CD4-positive, alpha-beta memory T cell (primary cell): ENCODE results near the gene RIN3. TPM values are rescaled to one million over a fixed set of nuclear protein-coding genes. Genes with fewer than 3 reads are reported as not detected.

ENCODE experiments used
- CTCF ChIA-PET: fragments of 350-600 bp; sonication (Branson Sonifier 250); formaldehyde crosslinking; loops from one replicate; lab custom pipeline; 2021; ENCODE audit warnings: inconsistent platforms; ENCODE audit not compliant: partially characterized antibody; lab: Charles Lee
- POLR2A ChIA-PET: fragments of 350-600 bp; sonication (Branson Sonifier 250); formaldehyde crosslinking; loops from one replicate; lab custom pipeline; 2021; ENCODE audit not compliant: partially characterized antibody; lab: Charles Lee
- DNase-seq, 5 donors: peaks; one replicate each; pipeline versions ENCODE4 v3.0.0 to v3.0.0-alpha.2; 2020 to 2022; ENCODE audit warnings: mixed read lengths in 1 of 5
- H3K27ac ChIP-seq: one replicate; pipeline ENCODE4 v1.7.0; 2013; ENCODE audit warnings: low read depth, low read length
- H3K27me3 ChIP-seq: 2 replicates; pipeline ENCODE4 v1.7.0; 2013; ENCODE audit warnings: mild to moderate bottlenecking, low read length, moderate library complexity; ENCODE audit not compliant: insufficient read depth
- H3K36me3 ChIP-seq: 2 replicates; pipeline ENCODE4 v1.7.0; 2013; ENCODE audit warnings: mild to moderate bottlenecking, low read length, moderate library complexity; ENCODE audit not compliant: insufficient read depth
- H3K4me1 ChIP-seq: 2 replicates; pipeline ENCODE4 v1.7.0; 2013; ENCODE audit warnings: mild to moderate bottlenecking, low read length, moderate library complexity; ENCODE audit not compliant: insufficient read depth
- H3K4me3 ChIP-seq, 2 donors: one replicate each; pipeline ENCODE4 v1.7.0; 2013; ENCODE audit warnings: low read length in 2 of 2, mild to moderate bottlenecking in 1 of 2
- H3K9me3 ChIP-seq, 2 donors: one replicate each; pipeline ENCODE4 v1.7.0; 2013; ENCODE audit warnings: low read length in 2 of 2, control low read depth in 1 of 2; ENCODE audit not compliant: control insufficient read depth in 1 of 2
- H3K27ac Mint-ChIP-seq, 7 donors: one replicate each; pipeline ENCODE4 v1.8.0; 2020 to 2021; ENCODE audit warnings: mixed read lengths in 7 of 7, mild to moderate bottlenecking in 6 of 7, inconsistent platforms in 3 of 7, moderate library complexity in 3 of 7
- H3K27me3 Mint-ChIP-seq, 2 donors: one replicate each; pipeline ENCODE4 v1.8.0; 2020 to 2021; ENCODE audit warnings: mixed read lengths in 2 of 2
- H3K36me3 Mint-ChIP-seq, 2 donors: one replicate each; pipeline ENCODE4 v1.8.0; 2020 to 2021; ENCODE audit warnings: mixed read lengths in 2 of 2, inconsistent platforms in 1 of 2, mild to moderate bottlenecking in 1 of 2
- H3K4me1 Mint-ChIP-seq, 4 donors: one replicate each; pipeline ENCODE4 v1.8.0; 2020 to 2021; ENCODE audit warnings: mixed read lengths in 4 of 4, mild to moderate bottlenecking in 1 of 4
- H3K4me3 Mint-ChIP-seq, 8 donors: one replicate each; pipeline ENCODE4 v1.8.0; 2020 to 2021; ENCODE audit warnings: mixed read lengths in 8 of 8, mild to moderate bottlenecking in 7 of 8, moderate library complexity in 6 of 8, inconsistent platforms in 3 of 8
- H3K9me3 Mint-ChIP-seq, 8 donors: one replicate each; pipeline ENCODE4 v1.8.0; 2020 to 2021; ENCODE audit warnings: mixed read lengths in 8 of 8, mild to moderate bottlenecking in 5 of 8, inconsistent platforms in 3 of 8, moderate library complexity in 1 of 8
- intact Hi-C: fragments of 100-400 bp; cut with micrococcal nuclease; formaldehyde crosslinking; loops from one replicate; pipeline ENCODE4 v1.15.1; 2023
- polyA plus RNA-seq, 2 donors: library from polyadenylated mRNA; unstranded; fragments of 300-500 nt; fragmentation: Illumina TruSeq; gene quantifications; one replicate each; pipeline ENCODE4 v1.2.3, GENCODE V29; 2021
- total RNA-seq, 2 experiments: library from RNA; stranded (reverse); gene quantifications; one replicate each; pipeline ENCODE4 v1.2.3, GENCODE V29; 2021

RIN3 gene
- total and polyA plus RNA-seq, 4 experiments from 2014 or later: 4.0 to 74.9 (median 45.9) TPM

DNA sequence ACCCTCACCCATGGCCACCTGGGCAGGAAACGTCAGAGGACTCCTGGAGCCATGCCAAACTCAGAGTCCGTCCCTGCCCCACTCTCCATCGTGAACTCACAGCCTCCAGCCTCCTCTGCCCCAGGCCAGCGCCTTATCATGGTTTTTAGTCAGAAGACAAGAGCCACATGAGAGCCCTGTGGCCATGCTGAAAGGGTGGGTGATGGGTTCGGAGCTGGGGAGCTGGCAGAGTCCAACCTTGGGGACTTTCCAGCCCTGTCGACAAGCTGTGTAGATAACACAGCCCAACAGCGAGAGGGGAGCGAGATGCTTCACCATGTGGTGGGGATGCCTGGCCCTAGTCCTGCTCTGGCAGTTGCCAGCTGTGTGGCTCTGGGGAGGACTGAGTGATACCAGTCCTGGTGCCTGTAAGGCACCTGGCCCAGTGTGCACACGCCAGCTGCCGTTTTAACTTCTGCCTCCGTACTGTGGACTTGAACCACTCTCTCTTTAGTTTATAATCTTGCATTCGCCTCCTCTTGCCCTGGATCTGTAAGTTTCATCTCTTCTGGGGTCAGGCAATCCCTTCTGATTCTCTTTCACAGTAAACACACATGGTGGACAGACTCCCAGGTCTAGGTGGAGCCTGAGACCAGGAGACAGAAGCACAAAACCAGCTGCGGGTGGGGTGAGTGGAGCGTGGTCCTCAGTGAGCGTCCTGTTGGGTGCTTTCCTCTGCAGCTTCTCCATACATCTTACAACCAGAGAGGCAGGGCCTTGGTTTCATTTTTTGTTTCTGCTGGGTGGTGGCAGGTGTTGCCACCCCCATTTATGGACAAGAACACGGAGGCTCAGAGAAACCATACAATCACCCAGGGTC is 55.3 kb downstream of the RIN3 start:
- Mint-ChIP-seq H3K4me3 (peak overlapping the region in 5 of 8 donors; percentile 5 to 66 (median 50)), H3K4me1 (peaks cover 4 to 14% (median 8%) of the 10 kb centered on the region in 4 donors), H3K27me3 (no peaks in the 10 kb centered on the region), H3K9me3 (peaks cover 0 to 8% (median 5%) of the 10 kb centered on the region in 8 donors), H3K27ac (peak overlapping the region in 6 of 7 donors; percentile 65 to 96 (median 74)), H3K36me3 (peaks cover 6 to 22% of the 10 kb centered on the region in 2 donors)
- DNase-seq: no peak
- H3K4me3 ChIP-seq: no peak overlapping the region
- H3K4me1 ChIP-seq: peaks cover 4% of the 10 kb centered on the region
- no peaks in the 10 kb centered on the region for H3K9me3 ChIP-seq
- no peak overlapping the region for H3K27ac ChIP-seq
- no peaks in the 10 kb centered on the region for H3K36me3 ChIP-seq
- no peaks in the 10 kb centered on the region for H3K27me3 ChIP-seq
- ChIA-PET CTCF (interaction anchor here (0.7 kb wide), 1 partner anchor 118 kb away, joined by 3 read pairs; no protein-coding TSS in a partner anchor), POLR2A (interaction anchor here (1.4 kb wide), 1 partner anchor 9 kb away, joined by 4 read pairs; no protein-coding TSS in a partner anchor)
- intact Hi-C loops: no loop called here

DNA sequence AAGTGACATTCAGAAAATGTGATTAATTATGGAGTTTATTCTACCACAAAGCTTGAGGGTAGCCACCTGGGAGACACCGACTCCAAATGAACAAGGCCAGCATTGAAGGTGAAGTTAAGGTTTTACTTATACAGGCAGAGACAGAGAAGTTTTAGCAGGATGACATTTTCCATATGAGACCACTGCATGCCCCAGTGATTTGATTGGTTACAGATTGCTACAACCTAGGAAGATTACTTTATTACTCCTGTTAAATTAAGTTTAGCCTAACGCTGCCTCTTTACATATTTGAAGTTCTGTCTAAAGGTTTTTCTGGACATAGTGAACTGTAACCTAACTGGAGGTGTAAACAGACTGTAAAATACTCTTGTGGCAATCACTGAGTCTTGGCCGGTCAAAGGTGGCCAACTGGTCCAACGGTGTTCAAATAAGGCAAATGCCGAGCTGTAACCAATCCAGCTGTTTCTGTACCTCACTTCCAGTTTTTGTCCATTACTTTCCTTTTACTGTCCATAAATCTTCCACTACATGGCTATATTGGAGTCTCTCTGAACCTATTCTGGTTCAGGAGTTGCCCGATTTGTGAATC is 57.2 kb downstream of the RIN3 start:
- no peak for DNase-seq
- ChIA-PET CTCF (interaction anchor here (1.5 kb wide), 1 partner anchor 111 kb away, joined by 3 read pairs; no protein-coding TSS in a partner anchor), POLR2A (interaction anchor here (0.6 kb wide), 1 partner anchor 17 kb away, joined by 3 read pairs; no protein-coding TSS in a partner anchor)
- Histone ChIP-seq H3K27me3 (no peaks in the 10 kb centered on the region), H3K9me3 (no peaks in the 10 kb centered on the region), H3K4me1 (peaks cover 4% of the 10 kb centered on the region), H3K36me3 (no peaks in the 10 kb centered on the region), H3K4me3 (no peak overlapping the region), H3K27ac (no peak overlapping the region)
- intact Hi-C loops: no loop called here
- Mint-ChIP-seq H3K36me3 (peaks cover 6 to 22% of the 10 kb centered on the region in 2 donors), H3K27me3 (no peaks in the 10 kb centered on the region), H3K4me1 (peaks cover 5 to 19% (median 8%) of the 10 kb centered on the region in 4 donors), H3K4me3 (no peak overlapping the region), H3K9me3 (peaks cover 0 to 8% (median 5%) of the 10 kb centered on the region in 8 donors), H3K27ac (peak overlapping the region in 1 of 7 donors; percentile 4)

GRCh38 chr14:92572050-92572449 is 58.5 kb downstream of the RIN3 start:
- Mint-ChIP-seq H3K9me3 (peaks cover 0 to 6% (median 4%) of the 10 kb centered on the region in 8 donors), H3K27ac (peak overlapping the region in 1 of 7 donors; percentile 43), H3K4me3 (no peak overlapping the region), H3K27me3 (no peaks in the 10 kb centered on the region), H3K36me3 (peaks cover 5 to 14% of the 10 kb centered on the region in 2 donors), H3K4me1 (peaks cover 11 to 27% (median 15%) of the 10 kb centered on the region in 4 donors)
- no peaks in the 10 kb centered on the region for H3K9me3 ChIP-seq
- no peaks in the 10 kb centered on the region for H3K27me3 ChIP-seq
- H3K4me3 ChIP-seq: no peak overlapping the region
- H3K27ac ChIP-seq: no peak overlapping the region
- peaks cover 8% of the 10 kb centered on the region for H3K4me1 ChIP-seq
- no peak for DNase-seq
- POLR2A ChIA-PET: no interaction called here
- no peaks in the 10 kb centered on the region for H3K36me3 ChIP-seq
- intact Hi-C loops: no loop called here
- CTCF ChIA-PET: no interaction called here

- intact Hi-C loops: no loop called here
- Histone ChIP-seq H3K27me3 (no peaks in the 10 kb centered on the region), H3K27ac (no peak overlapping the region), H3K4me1 (peaks cover 24% of the 10 kb centered on the region), H3K36me3 (no peaks in the 10 kb centered on the region), H3K4me3 (no peak overlapping the region), H3K9me3 (no peaks in the 10 kb centered on the region)
- no peak for DNase-seq
- ChIA-PET POLR2A (no interaction called here), CTCF (interaction anchor here (1.0 to 1.6 kb wide), 4 partner anchors 9 to 103 kb away, joined by 3 to 4 read pairs (median 3); no protein-coding TSS in a partner anchor)
- Mint-ChIP-seq H3K4me1 (peaks cover 19 to 36% (median 27%) of the 10 kb centered on the region in 4 donors), H3K27me3 (no peaks in the 10 kb centered on the region), H3K36me3 (peaks cover 2 to 5% of the 10 kb centered on the region in 2 donors), H3K4me3 (peak overlapping the region in 1 of 8 donors; percentile 47), H3K9me3 (no peaks in the 10 kb centered on the region), H3K27ac (no peak overlapping the region)
Measured at GRCh38 chr14:92573761-92574498, 60.3 kb downstream of the RIN3 start.

- ChIA-PET CTCF (interaction anchor here (0.7 kb wide), 1 partner anchor 8 kb away, joined by 3 read pairs; no protein-coding TSS in a partner anchor), POLR2A (interaction anchor here (3.0 kb wide), 1 partner anchor 11 kb away, joined by 30 read pairs; no protein-coding TSS in a partner anchor)
- no peaks in the 10 kb centered on the region for H3K9me3 ChIP-seq
- no peaks in the 10 kb centered on the region for H3K9me3 Mint-ChIP-seq
- DNase-seq: no peak
- no peak overlapping the region for H3K4me3 ChIP-seq
- H3K4me1 ChIP-seq: peaks cover 20% of the 10 kb centered on the region
- H3K27ac ChIP-seq: no peak overlapping the region
- no peak overlapping the region for H3K4me3 Mint-ChIP-seq
- peaks cover 17 to 40% (median 26%) of the 10 kb centered on the region in 4 donors for H3K4me1 Mint-ChIP-seq
- H3K27me3 Mint-ChIP-seq: no peaks in the 10 kb centered on the region
- no peaks in the 10 kb centered on the region for H3K27me3 ChIP-seq
- peaks cover 0 to 3% of the 10 kb centered on the region in 2 donors for H3K36me3 Mint-ChIP-seq
- intact Hi-C loops: no loop called here
- no peaks in the 10 kb centered on the region for H3K36me3 ChIP-seq
- H3K27ac Mint-ChIP-seq: peak overlapping the region in 1 of 7 donors; percentile 1
Measured at GRCh38 chr14:92575061-92575747, 61.6 kb downstream of the RIN3 start.

- CTCF ChIA-PET: interaction anchor here (0.7 to 2.5 kb wide), 4 partner anchors 9 to 38 kb away, joined by 3 to 19 read pairs (median 4); no protein-coding TSS in a partner anchor
- H3K36me3 Mint-ChIP-seq: peaks cover 0 to 3% of the 10 kb centered on the region in 2 donors
- DNase-seq: no peak
- intact Hi-C loops: no loop called here
- POLR2A ChIA-PET: interaction anchor here (1.0 to 3.0 kb wide), 3 partner anchors 10 to 16 kb away, joined by 3 to 30 read pairs (median 8); no protein-coding TSS in a partner anchor
- H3K4me1 Mint-ChIP-seq: peaks cover 18 to 47% (median 31%) of the 10 kb centered on the region in 4 donors
- no peaks in the 10 kb centered on the region for H3K36me3 ChIP-seq
- no peak overlapping the region for H3K4me3 ChIP-seq
- H3K27ac Mint-ChIP-seq: no peak overlapping the region
- H3K27me3 ChIP-seq: no peaks in the 10 kb centered on the region
- H3K9me3 ChIP-seq: no peaks in the 10 kb centered on the region
- peaks cover 20% of the 10 kb centered on the region for H3K4me1 ChIP-seq
- no peaks in the 10 kb centered on the region for H3K9me3 Mint-ChIP-seq
- H3K27ac ChIP-seq: no peak overlapping the region
- H3K4me3 Mint-ChIP-seq: no peak overlapping the region
- no peaks in the 10 kb centered on the region for H3K27me3 Mint-ChIP-seq
Measured at GRCh38 chr14:92575748-92576303, 62.2 kb downstream of the RIN3 start.
